OCI-LY7 (cell line): ENCODE data around the gene MRPL3. TPM values are rescaled to one million over a fixed set of nuclear protein-coding genes. Genes with fewer than 3 reads are reported as not detected.

Experiments
- BruUV-seq: library from RNA; stranded (reverse); fragments of 400-500 nt; replicated peaks from 2 replicates; lab custom pipeline; 2021; lab: Mats Ljungman, UMichigan
- CTCF ChIA-PET: fragments of 300-600 bp; sonication (Branson Sonifier 250); formaldehyde crosslinking; loops from one replicate; lab custom pipeline; 2022; ENCODE audit warnings: antibody characterized with exemption; ENCODE audit not compliant: unreplicated experiment; lab: Charles Lee
- POLR2A ChIA-PET: fragments of 300-600 bp; sonication (Branson Sonifier 250); formaldehyde crosslinking; loops from one replicate; lab custom pipeline; 2022; ENCODE audit warnings: antibody characterized with exemption; lab: Charles Lee
- DNase-seq: peaks from one replicate; pipeline ENCODE4 v3.0.0-alpha.2; 2015; ENCODE audit warnings: low spot score
- H2AFZ ChIP-seq: fragments of 200-600 bp; sonication (generic), shearing (Covaris generic); 2 replicates; pipeline ENCODE4 v1.6.1; 2014; ENCODE audit warnings: mild to moderate bottlenecking, antibody characterized with exemption, low read length, moderate library complexity
- H3K27ac ChIP-seq: fragments of 200-600 bp; sonication (generic); 2 replicates; pipeline ENCODE4 v1.5.1; 2014; ENCODE audit warnings: mixed run types, low read depth, mild to moderate bottlenecking, moderate library complexity, low read length, inconsistent platforms; ENCODE audit not compliant: poor library complexity, severe bottlenecking
- H3K36me3 ChIP-seq: fragments of 200-600 bp; sonication (generic); 2 replicates; pipeline ENCODE4 v1.6.1; 2014; ENCODE audit warnings: mild to moderate bottlenecking, antibody characterized with exemption, low read length, moderate library complexity, mixed read lengths; ENCODE audit not compliant: insufficient read depth
- H3K4me1 ChIP-seq: fragments of 200-600 bp; sonication (generic); 2 replicates; pipeline ENCODE4 v1.5.1; 2014; ENCODE audit warnings: mild to moderate bottlenecking, low read length; ENCODE audit not compliant: insufficient read depth, poor library complexity, severe bottlenecking
- H3K4me2 ChIP-seq: fragments of 200-600 bp; sonication (generic); 2 replicates; pipeline ENCODE4 v1.6.1; 2014; ENCODE audit warnings: mild to moderate bottlenecking, low read length
- H3K4me3 ChIP-seq: fragments of 200-600 bp; sonication (generic); 2 replicates; pipeline ENCODE4 v1.5.1; 2014; ENCODE audit warnings: mild to moderate bottlenecking, low read depth, low read length; ENCODE audit not compliant: poor library complexity, severe bottlenecking
- H3K79me2 ChIP-seq: fragments of 200-600 bp; sonication (generic); 2 replicates; pipeline ENCODE4 v1.6.1; 2016; ENCODE audit warnings: low read depth, mild to moderate bottlenecking, low read length, moderate library complexity, mixed read lengths; ENCODE audit not compliant: insufficient read depth
- H3K9me2 ChIP-seq: fragments of 200-600 bp; sonication (generic); 2 replicates; pipeline ENCODE4 v1.6.1; 2016; ENCODE audit warnings: mild to moderate bottlenecking, low read length, mixed read lengths; ENCODE audit not compliant: insufficient read depth
- H3K9me3 ChIP-seq: fragments of 200-600 bp; sonication (generic); 2 replicates; pipeline ENCODE4 v1.6.1; 2014; ENCODE audit warnings: mild to moderate bottlenecking, mixed run types, low read length, mixed read lengths
- H4K20me1 ChIP-seq: fragments of 200-600 bp; sonication (generic); 2 replicates; pipeline ENCODE4 v1.6.1; 2014; ENCODE audit warnings: mild to moderate bottlenecking, antibody characterized with exemption, low read length, moderate library complexity, mixed read lengths; ENCODE audit not compliant: insufficient read depth
- EZH2phosphoT487 ChIP-seq: fragments of 200-600 bp; sonication (generic); IDR thresholded peaks from 2 replicates; pipeline ENCODE4 v1.6.1; 2018; ENCODE audit warnings: low read depth, borderline replicate concordance, mild to moderate bottlenecking, mixed run types, antibody characterized with exemption, low read length, moderate library complexity, mixed read lengths
- intact Hi-C: fragments of 100-400 bp; cut with micrococcal nuclease; formaldehyde crosslinking; loops from one replicate; pipeline ENCODE4 v1.10.0; 2022; ENCODE audit not compliant: unreplicated experiment
- total RNA-seq, 2 experiments: library from RNA; depleted of rRNA in 1 of 2; stranded (reverse); fragments of >200 nt in 1 of 2; shearing (Covaris generic) in 1 of 2; gene quantifications; 2 replicates each; pipeline ENCODE4 v1.2.3, GENCODE V29; 2014 to 2022
- TF ChIP-seq, protein P1 (sequence below): fragments of 200-600 bp; sonication (generic); conservative IDR thresholded peaks from 2 replicates; pipeline ENCODE4 v1.5.1; 2014; ENCODE audit warnings: mild to moderate bottlenecking, antibody characterized with exemption, low read length, moderate library complexity, mixed read lengths

The MRPL3 gene
- total RNA-seq, 2 experiments from 2014 or later: 121 to 133 TPM

GRCh38 chr3:131550562-131551465 lies 48.0 kb upstream of the MRPL3 start:
- no TSS peak for BruUV-seq
- no peaks in the 10 kb centered on the region for H3K79me2 ChIP-seq
- H3K9me3 ChIP-seq: no peaks in the 10 kb centered on the region
- intact Hi-C loops: no loop called here
- DNase-seq: no peak
- H2AFZ ChIP-seq: no peak overlapping the region
- H3K9me2 ChIP-seq: no peaks in the 10 kb centered on the region
- ChIA-PET POLR2A (interaction anchor here (0.8 to 1.1 kb wide), 3 partner anchors 11 to 618 kb away, joined by 3 read pairs; no protein-coding TSS in a partner anchor), CTCF (interaction anchor here (0.6 kb wide), 1 partner anchor 13 kb away, joined by 3 read pairs; no protein-coding TSS in a partner anchor)
- H3K4me1 ChIP-seq: no peaks in the 10 kb centered on the region
- H3K4me2 ChIP-seq: no peak overlapping the region
- no peaks in the 10 kb centered on the region for H3K36me3 ChIP-seq
- no peaks in the 10 kb centered on the region for H4K20me1 ChIP-seq
- TF ChIP-seq, protein P1, sequence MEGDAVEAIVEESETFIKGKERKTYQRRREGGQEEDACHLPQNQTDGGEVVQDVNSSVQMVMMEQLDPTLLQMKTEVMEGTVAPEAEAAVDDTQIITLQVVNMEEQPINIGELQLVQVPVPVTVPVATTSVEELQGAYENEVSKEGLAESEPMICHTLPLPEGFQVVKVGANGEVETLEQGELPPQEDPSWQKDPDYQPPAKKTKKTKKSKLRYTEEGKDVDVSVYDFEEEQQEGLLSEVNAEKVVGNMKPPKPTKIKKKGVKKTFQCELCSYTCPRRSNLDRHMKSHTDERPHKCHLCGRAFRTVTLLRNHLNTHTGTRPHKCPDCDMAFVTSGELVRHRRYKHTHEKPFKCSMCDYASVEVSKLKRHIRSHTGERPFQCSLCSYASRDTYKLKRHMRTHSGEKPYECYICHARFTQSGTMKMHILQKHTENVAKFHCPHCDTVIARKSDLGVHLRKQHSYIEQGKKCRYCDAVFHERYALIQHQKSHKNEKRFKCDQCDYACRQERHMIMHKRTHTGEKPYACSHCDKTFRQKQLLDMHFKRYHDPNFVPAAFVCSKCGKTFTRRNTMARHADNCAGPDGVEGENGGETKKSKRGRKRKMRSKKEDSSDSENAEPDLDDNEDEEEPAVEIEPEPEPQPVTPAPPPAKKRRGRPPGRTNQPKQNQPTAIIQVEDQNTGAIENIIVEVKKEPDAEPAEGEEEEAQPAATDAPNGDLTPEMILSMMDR: no peak
- no peak for TF ChIP-seq EZH2phosphoT487
- no peak overlapping the region for H3K4me3 ChIP-seq
- H3K27ac ChIP-seq: no peak overlapping the region

- Histone ChIP-seq H3K9me2 (no peaks in the 10 kb centered on the region), H2AFZ (no peak overlapping the region), H3K4me2 (no peak overlapping the region), H3K36me3 (no peaks in the 10 kb centered on the region), H4K20me1 (no peaks in the 10 kb centered on the region), H3K4me1 (no peaks in the 10 kb centered on the region), H3K9me3 (no peaks in the 10 kb centered on the region), H3K79me2 (no peaks in the 10 kb centered on the region), H3K27ac (no peak overlapping the region), H3K4me3 (no peak overlapping the region)
- intact Hi-C loops: no loop called here
- TF ChIP-seq, protein P1: peak; percentile 71
- no peak for TF ChIP-seq EZH2phosphoT487
- BruUV-seq: no TSS peak
- DNase-seq: no peak
- ChIA-PET POLR2A (interaction anchor here (1.1 kb wide), 1 partner anchor 11 kb away, joined by 3 read pairs; no protein-coding TSS in a partner anchor), CTCF (no interaction called here)
These were observed 46.6 kb upstream of the MRPL3 start for GRCh38 chr3:131549340-131549739.
